Measurements from ENCODE around the gene GSTM4. TPM values are rescaled to one million over a fixed set of nuclear protein-coding genes. Genes with fewer than 3 reads are reported as not detected.

Gene GSTM4
- total RNA-seq, 1 donor: 13.8 TPM

- no peak for DNase-seq (ENCODE audit: insufficient read length, low spot score, missing footprints)
- no peaks in the 10 kb centered on the region for H3K27me3 ChIP-seq (ENCODE audit: insufficient read depth, low read length)
- H3K4me1 ChIP-seq (ENCODE audit: insufficient read depth, low read length): peaks cover 3% of the 10 kb centered on the region
- no peak overlapping the region for H3K27ac ChIP-seq (ENCODE audit: low read depth, low read length)
- no peak overlapping the region for H2AFZ ChIP-seq (ENCODE audit: low read length)
- no peak overlapping the region for H3K4me3 ChIP-seq (ENCODE audit: insufficient read depth, low read length)
- peaks cover 62% of the 10 kb centered on the region for H3K36me3 ChIP-seq (ENCODE audit: insufficient read depth, low read length)
- no peak overlapping the region for H3K4me2 ChIP-seq (ENCODE audit: insufficient read depth, low read length)
- no peaks in the 10 kb centered on the region for H3K9me3 ChIP-seq (ENCODE audit: low read depth, low read length)
- peaks cover 21% of the 10 kb centered on the region for H4K20me1 ChIP-seq (ENCODE audit: insufficient read depth, low read length)
- peaks cover 4% of the 10 kb centered on the region for H3K79me2 ChIP-seq (ENCODE audit: insufficient read depth, low read length)
- TF ChIP-seq CTCF (IDR thresholded peaks at IDR 0.05; ENCODE audit: extremely low read depth, low read depth, low read length): no peak
These were observed 24.9 kb upstream of the GSTM4 start for GRCh38 chr1:109630898-109631512.

GRCh38 chr1:109631513-109632505 lies 24.1 kb upstream of the GSTM4 start:
- H3K27me3 ChIP-seq (ENCODE audit: insufficient read depth, low read length): no peaks in the 10 kb centered on the region
- TF ChIP-seq CTCF (IDR thresholded peaks at IDR 0.05; ENCODE audit: extremely low read depth, low read depth, low read length): no peak
- no peak overlapping the region for H2AFZ ChIP-seq (ENCODE audit: low read length)
- H3K9me3 ChIP-seq (ENCODE audit: low read depth, low read length): no peaks in the 10 kb centered on the region
- H3K27ac ChIP-seq (ENCODE audit: low read depth, low read length): no peak overlapping the region
- H4K20me1 ChIP-seq (ENCODE audit: insufficient read depth, low read length): peaks cover 19% of the 10 kb centered on the region
- peaks cover 11% of the 10 kb centered on the region for H3K4me1 ChIP-seq (ENCODE audit: insufficient read depth, low read length)
- H3K79me2 ChIP-seq (ENCODE audit: insufficient read depth, low read length): peaks cover 3% of the 10 kb centered on the region
- no peak for DNase-seq (ENCODE audit: insufficient read length, low spot score, missing footprints)
- H3K4me3 ChIP-seq (ENCODE audit: insufficient read depth, low read length): no peak overlapping the region
- peaks cover 57% of the 10 kb centered on the region for H3K36me3 ChIP-seq (ENCODE audit: insufficient read depth, low read length)
- H3K4me2 ChIP-seq (ENCODE audit: insufficient read depth, low read length): no peak overlapping the region

GRCh38 chr1:109632671-109633346 lies 23.1 kb upstream of the GSTM4 start:
- peaks cover 19% of the 10 kb centered on the region for H4K20me1 ChIP-seq (ENCODE audit: insufficient read depth, low read length)
- no peak overlapping the region for H3K4me2 ChIP-seq (ENCODE audit: insufficient read depth, low read length)
- no peak overlapping the region for H2AFZ ChIP-seq (ENCODE audit: low read length)
- H3K79me2 ChIP-seq (ENCODE audit: insufficient read depth, low read length): peaks cover 3% of the 10 kb centered on the region
- no peak overlapping the region for H3K27ac ChIP-seq (ENCODE audit: low read depth, low read length)
- H3K4me3 ChIP-seq (ENCODE audit: insufficient read depth, low read length): no peak overlapping the region
- no peaks in the 10 kb centered on the region for H3K9me3 ChIP-seq (ENCODE audit: low read depth, low read length)
- no peak for TF ChIP-seq CTCF (IDR thresholded peaks at IDR 0.05; ENCODE audit: extremely low read depth, low read depth, low read length)
- peaks cover 47% of the 10 kb centered on the region for H3K36me3 ChIP-seq (ENCODE audit: insufficient read depth, low read length)
- H3K4me1 ChIP-seq (ENCODE audit: insufficient read depth, low read length): peaks cover 12% of the 10 kb centered on the region
- no peak for DNase-seq (ENCODE audit: insufficient read length, low spot score, missing footprints)
- no peaks in the 10 kb centered on the region for H3K27me3 ChIP-seq (ENCODE audit: insufficient read depth, low read length)
